GM21723 (cell line): Measurements from ENCODE around the gene ESRRA.

Source experiments
- ATAC-seq: cut with Tn5 transposase; IDR thresholded peaks from one replicate; pipeline ENCODE4 v1.9.1; 2021; ENCODE audit warnings: mild to moderate bottlenecking, moderate library complexity; ENCODE audit not compliant: unreplicated experiment

The ESRRA gene

GRCh38 chr11:64291262-64291751 is 14.0 kb upstream of the ESRRA start, which contains the start of gene KCNK4:
Gene KCNK4, plus strand, starts transcription at chr11:64291302. Its CDS starts 1,717 bp downstream, at chr11:64293019.
- ATAC-seq: no peak

- no peak for ATAC-seq
Measured at GRCh38 chr11:64291752-64292459, 13.4 kb upstream of the ESRRA start.

GRCh38 chr11:64292460-64293254 is 12.7 kb upstream of the ESRRA start:
- no peak for ATAC-seq

- no peak for ATAC-seq
Measured at GRCh38 chr11:64294774-64295173, 10.6 kb upstream of the ESRRA start.

GRCh38 chr11:64295760-64296159 is 9.6 kb upstream of the ESRRA start:
- ATAC-seq: no peak

GRCh38 chr11:64296236-64296635 is 9.1 kb upstream of the ESRRA start:
- ATAC-seq: no peak

GRCh38 chr11:64296830-64297698 is 8.3 kb upstream of the ESRRA start:
- ATAC-seq: no peak

- no peak for ATAC-seq
Measured at GRCh38 chr11:64297699-64298358, 7.5 kb upstream of the ESRRA start.

GRCh38 chr11:64298966-64299846 is 6.1 kb upstream of the ESRRA start:
- no peak for ATAC-seq

- no peak for ATAC-seq
Measured at GRCh38 chr11:64299847-64300648, 5.3 kb upstream of the ESRRA start, which contains the start of gene CATSPERZ. Gene CATSPERZ, plus strand, starts transcription at chr11:64300358. Its CDS starts 53 bp downstream, at chr11:64300411.

- ATAC-seq: no peak
Measured at GRCh38 chr11:64303109-64304031, 2.0 kb upstream of the ESRRA start.

- no peak for ATAC-seq
Measured at GRCh38 chr11:64304032-64304315, 1.4 kb upstream of the ESRRA start.

- ATAC-seq: peak; percentile 32
Measured at GRCh38 chr11:64304316-64305072, 830 bp upstream of the ESRRA start.

GRCh38 chr11:64305691-64306562 is 603 bp downstream of the ESRRA start:
- ATAC-seq: peak; percentile 40

GRCh38 chr11:64306563-64306875 is 1.2 kb downstream of the ESRRA start:
- ATAC-seq: no peak

- no peak for ATAC-seq
Measured at GRCh38 chr11:64306876-64307622, 1.7 kb downstream of the ESRRA start.
